ENCODE measurements around the gene CPB2. TPM values are rescaled to one million over a fixed set of nuclear protein-coding genes. Genes with fewer than 3 reads are reported as not detected.

Gene CPB2
- total RNA-seq, 1 donor, result not detected

GRCh38 chr13:46004491-46004890 is 100.3 kb downstream of the CPB2 start:
- Histone ChIP-seq H3K9me3 (ENCODE audit: low read depth, low read length) (no peaks in the 10 kb centered on the region), H3K4me3 (ENCODE audit: insufficient read depth, low read length) (no peak overlapping the region), H3K36me3 (ENCODE audit: insufficient read depth, low read length) (peaks cover 28% of the 10 kb centered on the region), H4K20me1 (ENCODE audit: insufficient read depth, low read length) (no peaks in the 10 kb centered on the region), H3K27ac (ENCODE audit: low read depth, low read length) (no peak overlapping the region), H2AFZ (ENCODE audit: low read length) (no peak overlapping the region), H3K79me2 (ENCODE audit: insufficient read depth, low read length) (no peaks in the 10 kb centered on the region), H3K4me2 (ENCODE audit: insufficient read depth, low read length) (no peak overlapping the region), H3K4me1 (ENCODE audit: insufficient read depth, low read length) (no peaks in the 10 kb centered on the region), H3K27me3 (ENCODE audit: insufficient read depth, low read length) (no peaks in the 10 kb centered on the region)
- no peak for TF ChIP-seq CTCF (IDR thresholded peaks at IDR 0.05; ENCODE audit: extremely low read depth, low read depth, low read length)
- DNase-seq (ENCODE audit: insufficient read length, low spot score, missing footprints), result no peak

Other genes starting within 250 kb of the CPB2 start
- 19.5 and 22.1 TPM in 2 replicates for gene ZC3H13, start 52.3 kb downstream of the CPB2 start, total RNA-seq
- gene LCP1, start 77.1 kb upstream of the CPB2 start, total RNA-seq, result 0.59 and 1.4 TPM in 2 replicates
- gene LRRC63, start 106.9 kb upstream of the CPB2 start, total RNA-seq, result not detected in 2 replicates

Data from osteoblast (primary cell).